Caco-2 (cell line): Measurements from ENCODE around the gene COTL1. TPM values are rescaled to one million over a fixed set of nuclear protein-coding genes. Genes with fewer than 3 reads are reported as not detected.

Source experiments
- BruUV-seq: library from RNA; stranded (reverse); fragments of 400-500 nt; replicated peaks from 2 replicates; lab custom pipeline; 2021; lab: Mats Ljungman, UMichigan
- CTCF ChIA-PET: fragments of 300-600 bp; sonication (Branson Sonifier 250); formaldehyde crosslinking; loops from one replicate; lab custom pipeline; 2022; ENCODE audit warnings: antibody characterized with exemption; lab: Charles Lee
- POLR2A ChIA-PET: fragments of 300-600 bp; sonication (Branson Sonifier 250); formaldehyde crosslinking; loops from one replicate; lab custom pipeline; 2022; ENCODE audit warnings: antibody characterized with exemption; lab: Charles Lee
- DNase-seq, 2 experiments: peaks; one replicate each; pipeline versions ENCODE4 v3.0.0 to v3.0.0-alpha.2; 2020 to 2022
- H3K27me3 ChIP-seq: replicated peaks from 2 replicates; pipeline ENCODE4 v1.6.0; 2011; ENCODE audit warnings: low read length; ENCODE audit not compliant: control insufficient read depth, insufficient read depth
- H3K36me3 ChIP-seq: 2 replicates; pipeline ENCODE4 v1.5.1; 2011; ENCODE audit warnings: low read length; ENCODE audit not compliant: control insufficient read depth, insufficient read depth
- H3K4me1 ChIP-seq: fragments of 250-450 bp; sonication (Bioruptor Pico); 2 replicates; pipeline ENCODE4 v1.5.1; 2020; ENCODE audit warnings: mild to moderate bottlenecking
- H3K4me3 ChIP-seq: 2 replicates; pipeline ENCODE4 v1.5.1; 2011; ENCODE audit warnings: low read depth, mild to moderate bottlenecking, control low read depth, low read length
- H3K9me3 ChIP-seq: fragments of 250-450 bp; sonication (Bioruptor Pico); 2 replicates; pipeline ENCODE4 v1.5.1; 2020; ENCODE audit warnings: mild to moderate bottlenecking, moderate library complexity
- H3K27ac Mint-ChIP-seq: one replicate; pipeline ENCODE4 v1.8.0; 2022; ENCODE audit warnings: mixed read lengths; ENCODE audit not compliant: unreplicated experiment
- H3K27me3 Mint-ChIP-seq: one replicate; pipeline ENCODE4 v1.8.0; 2022; ENCODE audit warnings: mixed read lengths; ENCODE audit not compliant: insufficient read depth, unreplicated experiment
- H3K36me3 Mint-ChIP-seq: one replicate; pipeline ENCODE4 v1.8.0; 2022; ENCODE audit warnings: mild to moderate bottlenecking, mixed read lengths; ENCODE audit not compliant: insufficient read depth, unreplicated experiment
- H3K4me1 Mint-ChIP-seq: one replicate; pipeline ENCODE4 v1.8.0; 2022; ENCODE audit warnings: low read depth, mixed read lengths; ENCODE audit not compliant: unreplicated experiment
- H3K4me3 Mint-ChIP-seq: one replicate; pipeline ENCODE4 v1.8.0; 2022; ENCODE audit warnings: mild to moderate bottlenecking, moderate library complexity, mixed read lengths; ENCODE audit not compliant: unreplicated experiment
- H3K9me3 Mint-ChIP-seq: one replicate; pipeline ENCODE4 v1.8.0; 2022; ENCODE audit warnings: mixed read lengths; ENCODE audit not compliant: unreplicated experiment
- CTCF ChIP-seq, 2 experiments: fragments of 200-600 bp in 1 of 2; IDR thresholded peaks; 1 replicate in 1 of 2; 2 replicates in 1 of 2; pipeline versions ENCODE4 v1.5.1 to v1.8.0; 2011 to 2022; ENCODE audit warnings: antibody characterized with exemption in 1 of 2, control low read depth in 1 of 2, inconsistent platforms in 1 of 2, low read depth in 1 of 2, low read length in 1 of 2, mild to moderate bottlenecking in 1 of 2, moderate library complexity in 1 of 2; ENCODE audit not compliant: insufficient read depth in 1 of 2, severe bottlenecking in 1 of 2, unreplicated experiment in 1 of 2
- intact Hi-C: fragments of 100-400 bp; cut with micrococcal nuclease; formaldehyde crosslinking; loops from one replicate; pipeline ENCODE4 v1.10.0; 2022; ENCODE audit not compliant: unreplicated experiment
- total RNA-seq: library from RNA; stranded (reverse); gene quantifications from 2 replicates; pipeline ENCODE4 v1.2.3, GENCODE V29; 2022

COTL1 gene
- total RNA-seq, 1 experiment from 2014 or later = 434 TPM

- BruUV-seq = no TSS peak
These were observed 45.7 kb upstream of the COTL1 start for GRCh38 chr16:84663433-84664101.

GRCh38 chr16:84662471-84662870, 44.6 kb upstream of the COTL1 start:
- H3K27me3 Mint-ChIP-seq = no peaks in the 10 kb centered on the region
- H3K36me3 Mint-ChIP-seq = peaks cover 66% of the 10 kb centered on the region

More at GRCh38 chr16:84663433-84664101, 45.7 kb upstream of the COTL1 start:
- Mint-ChIP-seq H3K27me3 (no peaks in the 10 kb centered on the region), H3K4me3 (no peak overlapping the region), H3K36me3 (peaks cover 55% of the 10 kb centered on the region), H3K27ac (no peak overlapping the region), H3K9me3 (no peaks in the 10 kb centered on the region), H3K4me1 (no peaks in the 10 kb centered on the region)
- Histone ChIP-seq H3K27me3 (no peaks in the 10 kb centered on the region), H3K4me3 (no peak overlapping the region), H3K36me3 (peaks cover 4% of the 10 kb centered on the region; the same call in 1 of the 2 replicates), H3K4me1 (no peaks in the 10 kb centered on the region), H3K9me3 (no peaks in the 10 kb centered on the region)
- no peak for DNase-seq
- no peak for TF ChIP-seq CTCF (IDR thresholded peaks at IDR 0.05; ENCODE audit: insufficient read depth in 1 of 2, low read depth in 1 of 2, low read length in 1 of 2, severe bottlenecking in 1 of 2, unreplicated experiment in 1 of 2)
- ChIA-PET CTCF (interaction anchor here (1.1 to 1.9 kb wide), 2 partner anchors 9 to 11 kb away, joined by 3 to 7 read pairs; no protein-coding TSS in a partner anchor), POLR2A (interaction anchor here (0.6 kb wide), 1 partner anchor 168 kb away, joined by 4 read pairs; no protein-coding TSS in a partner anchor)
- intact Hi-C loops = no loop called here

More at GRCh38 chr16:84662471-84662870, 44.6 kb upstream of the COTL1 start:
- intact Hi-C loops = no loop called here
- no peaks in the 10 kb centered on the region for H3K4me1 ChIP-seq
- H3K9me3 ChIP-seq = no peaks in the 10 kb centered on the region
- no peaks in the 10 kb centered on the region for H3K27me3 ChIP-seq
- Mint-ChIP-seq H3K4me1 (no peaks in the 10 kb centered on the region), H3K9me3 (no peaks in the 10 kb centered on the region), H3K27ac (no peak overlapping the region), H3K4me3 (no peak overlapping the region)
- ChIA-PET POLR2A (no interaction called here), CTCF (interaction anchor here (0.6 kb wide), 1 partner anchor 165 kb away, joined by 10 read pairs; no protein-coding TSS in a partner anchor)
- H3K36me3 ChIP-seq = peaks cover 5% of the 10 kb centered on the region; the same call in 1 of the 2 replicates
- TF ChIP-seq CTCF (IDR thresholded peaks at IDR 0.05; ENCODE audit: insufficient read depth in 1 of 2, low read depth in 1 of 2, low read length in 1 of 2, severe bottlenecking in 1 of 2, unreplicated experiment in 1 of 2) = no peak
- no TSS peak for BruUV-seq
- no peak overlapping the region for H3K4me3 ChIP-seq
- no peak for DNase-seq
